ENCODE measurements around the gene CAMTA1. TPM values are rescaled to one million over a fixed set of nuclear protein-coding genes. Genes with fewer than 3 reads are reported as not detected.

The CAMTA1 gene
- total RNA-seq, 1 donor from 2014 or later: 47.9 TPM

GRCh38 chr1:7076117-7076516 is 290.9 kb downstream of the CAMTA1 start:
- Histone ChIP-seq H3K27me3 (ENCODE audit: low read depth) (no peaks in the 10 kb centered on the region), H3K4me1 (no peaks in the 10 kb centered on the region), H3K27ac (no peak overlapping the region), H3K4me3 (no peak overlapping the region), H3K9me3 (no peaks in the 10 kb centered on the region), H3K36me3 (no peaks in the 10 kb centered on the region)
- intact Hi-C loops (cut with DNase I): no loop called here
- DNase-seq: no peak
- no peak for TF ChIP-seq CTCF (IDR thresholded peaks at IDR 0.05)
- no peak for ATAC-seq

GRCh38 chr1:7076572-7076971 is 291.3 kb downstream of the CAMTA1 start:
- DNase-seq: no peak
- intact Hi-C loops (cut with DNase I): no loop called here
- Histone ChIP-seq H3K4me1 (no peaks in the 10 kb centered on the region), H3K27ac (no peak overlapping the region), H3K36me3 (no peaks in the 10 kb centered on the region), H3K9me3 (no peaks in the 10 kb centered on the region), H3K27me3 (ENCODE audit: low read depth) (no peaks in the 10 kb centered on the region), H3K4me3 (no peak overlapping the region)
- no peak for ATAC-seq
- TF ChIP-seq CTCF (IDR thresholded peaks at IDR 0.05): no peak

- DNase-seq (no peak), ATAC-seq (no peak)
- Histone ChIP-seq H3K9me3 (no peaks in the 10 kb centered on the region), H3K27me3 (ENCODE audit: low read depth) (no peaks in the 10 kb centered on the region), H3K4me1 (no peaks in the 10 kb centered on the region), H3K27ac (no peak overlapping the region), H3K36me3 (no peaks in the 10 kb centered on the region), H3K4me3 (no peak overlapping the region)
- no peak for TF ChIP-seq CTCF (IDR thresholded peaks at IDR 0.05)
- intact Hi-C loops (cut with DNase I): no loop called here
Observed at GRCh38 chr1:7077136-7077535, 291.9 kb downstream of the CAMTA1 start.

GRCh38 chr1:7077970-7078369 is 292.7 kb downstream of the CAMTA1 start:
- intact Hi-C loops (cut with DNase I): no loop called here
- TF ChIP-seq CTCF (IDR thresholded peaks at IDR 0.05): no peak
- no peaks in the 10 kb centered on the region for H3K27me3 ChIP-seq (ENCODE audit: low read depth)
- no peak overlapping the region for H3K27ac ChIP-seq
- no peaks in the 10 kb centered on the region for H3K4me1 ChIP-seq
- no peaks in the 10 kb centered on the region for H3K36me3 ChIP-seq
- no peaks in the 10 kb centered on the region for H3K9me3 ChIP-seq
- no peak overlapping the region for H3K4me3 ChIP-seq
- ATAC-seq (no peak), DNase-seq (no peak)

- intact Hi-C loops (cut with DNase I): no loop called here
- TF ChIP-seq CTCF (IDR thresholded peaks at IDR 0.05): no peak
- Histone ChIP-seq H3K9me3 (no peaks in the 10 kb centered on the region), H3K4me1 (no peaks in the 10 kb centered on the region), H3K4me3 (no peak overlapping the region), H3K27ac (no peak overlapping the region), H3K36me3 (no peaks in the 10 kb centered on the region), H3K27me3 (ENCODE audit: low read depth) (peaks cover 10% of the 10 kb centered on the region)
- ATAC-seq (no peak), DNase-seq (no peak)
Observed at GRCh38 chr1:7079637-7080036, 294.4 kb downstream of the CAMTA1 start.

Measured in lower lobe of right lung (tissue), 2 donors.